ENCODE measurements around the gene INHBB. TPM values are rescaled to one million over a fixed set of nuclear protein-coding genes. Genes with fewer than 3 reads are reported as not detected.

INHBB gene
- total and polyA plus RNA-seq, 2 experiments from 2014 or later, result 2.7 to 6.6 TPM

DNA sequence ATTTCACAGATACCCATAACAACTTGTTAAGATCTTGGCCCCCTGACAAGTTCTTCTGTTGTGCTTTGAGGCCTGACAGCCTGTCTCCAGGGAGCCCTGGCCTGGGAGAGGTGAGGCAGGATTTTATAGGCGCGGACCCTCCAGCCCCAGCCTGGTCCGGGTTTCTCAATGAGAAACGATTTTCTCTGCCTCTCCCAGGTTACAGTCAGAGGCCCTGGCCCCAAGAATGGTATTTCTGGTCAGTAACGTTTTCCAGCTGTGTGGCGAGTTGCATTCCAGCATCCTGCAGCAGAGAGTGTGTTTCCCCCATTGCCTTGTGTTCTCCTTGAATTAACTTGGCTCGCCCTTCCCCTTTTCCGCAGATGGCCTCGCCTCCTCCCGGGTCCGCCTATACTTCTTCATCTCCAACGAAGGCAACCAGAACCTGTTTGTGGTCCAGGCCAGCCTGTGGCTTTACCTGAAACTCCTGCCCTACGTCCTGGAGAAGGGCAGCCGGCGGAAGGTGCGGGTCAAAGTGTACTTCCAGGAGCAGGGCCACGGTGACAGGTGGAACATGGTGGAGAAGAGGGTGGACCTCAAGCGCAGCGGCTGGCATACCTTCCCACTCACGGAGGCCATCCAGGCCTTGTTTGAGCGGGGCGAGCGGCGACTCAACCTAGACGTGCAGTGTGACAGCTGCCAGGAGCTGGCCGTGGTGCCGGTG lies 3.0 kb downstream of the INHBB start:
- TF ChIP-seq EZH2 (IDR thresholded peaks at IDR 0.05; ENCODE audit: borderline replicate concordance) (no peak), EZH2phosphoT487 (IDR thresholded peaks at IDR 0.05; ENCODE audit: low read depth, severe bottlenecking, unreplicated experiment) (no peak)
- TF ChIP-seq, protein P1, sequence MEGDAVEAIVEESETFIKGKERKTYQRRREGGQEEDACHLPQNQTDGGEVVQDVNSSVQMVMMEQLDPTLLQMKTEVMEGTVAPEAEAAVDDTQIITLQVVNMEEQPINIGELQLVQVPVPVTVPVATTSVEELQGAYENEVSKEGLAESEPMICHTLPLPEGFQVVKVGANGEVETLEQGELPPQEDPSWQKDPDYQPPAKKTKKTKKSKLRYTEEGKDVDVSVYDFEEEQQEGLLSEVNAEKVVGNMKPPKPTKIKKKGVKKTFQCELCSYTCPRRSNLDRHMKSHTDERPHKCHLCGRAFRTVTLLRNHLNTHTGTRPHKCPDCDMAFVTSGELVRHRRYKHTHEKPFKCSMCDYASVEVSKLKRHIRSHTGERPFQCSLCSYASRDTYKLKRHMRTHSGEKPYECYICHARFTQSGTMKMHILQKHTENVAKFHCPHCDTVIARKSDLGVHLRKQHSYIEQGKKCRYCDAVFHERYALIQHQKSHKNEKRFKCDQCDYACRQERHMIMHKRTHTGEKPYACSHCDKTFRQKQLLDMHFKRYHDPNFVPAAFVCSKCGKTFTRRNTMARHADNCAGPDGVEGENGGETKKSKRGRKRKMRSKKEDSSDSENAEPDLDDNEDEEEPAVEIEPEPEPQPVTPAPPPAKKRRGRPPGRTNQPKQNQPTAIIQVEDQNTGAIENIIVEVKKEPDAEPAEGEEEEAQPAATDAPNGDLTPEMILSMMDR (IDR thresholded peaks at IDR 0.05; ENCODE audit: poor library complexity), result no peak
- Histone ChIP-seq H3K36me3 (replicated peaks; ENCODE audit: insufficient read depth, low read depth) (no peaks in the 10 kb centered on the region), H3K9me3 (ENCODE audit: low read depth) (no peaks in the 10 kb centered on the region), H3K27me3 (peaks cover 39% of the 10 kb centered on the region), H3K27ac (no peak overlapping the region), H3K4me1 (ENCODE audit: insufficient read depth) (peaks cover 32% of the 10 kb centered on the region), H3K4me3 (no peak overlapping the region), H4K20me1 (ENCODE audit: insufficient read depth, poor library complexity, severe bottlenecking) (no peaks in the 10 kb centered on the region), H3K9me2 (replicated peaks; ENCODE audit: insufficient read depth) (no peaks in the 10 kb centered on the region), H2AFZ (no peak overlapping the region), H3K4me2 (peak overlapping the region; percentile 14), H3K79me2 (no peaks in the 10 kb centered on the region)
- 60% methylated on average over 27 of the region's 27 CpGs for WGBS (ENCODE audit: low lambda C conversion rate, missing lambda C conversion rate)
- no peak for DNase-seq (ENCODE audit: low spot score)

DNA sequence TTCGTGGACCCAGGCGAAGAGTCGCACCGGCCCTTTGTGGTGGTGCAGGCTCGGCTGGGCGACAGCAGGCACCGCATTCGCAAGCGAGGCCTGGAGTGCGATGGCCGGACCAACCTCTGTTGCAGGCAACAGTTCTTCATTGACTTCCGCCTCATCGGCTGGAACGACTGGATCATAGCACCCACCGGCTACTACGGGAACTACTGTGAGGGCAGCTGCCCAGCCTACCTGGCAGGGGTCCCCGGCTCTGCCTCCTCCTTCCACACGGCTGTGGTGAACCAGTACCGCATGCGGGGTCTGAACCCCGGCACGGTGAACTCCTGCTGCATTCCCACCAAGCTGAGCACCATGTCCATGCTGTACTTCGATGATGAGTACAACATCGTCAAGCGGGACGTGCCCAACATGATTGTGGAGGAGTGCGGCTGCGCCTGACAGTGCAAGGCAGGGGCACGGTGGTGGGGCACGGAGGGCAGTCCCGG lies 3.5 kb downstream of the INHBB start:
- Histone ChIP-seq H3K4me3 (no peak overlapping the region), H3K79me2 (no peaks in the 10 kb centered on the region), H3K4me1 (ENCODE audit: insufficient read depth) (peaks cover 27% of the 10 kb centered on the region), H3K4me2 (no peak overlapping the region), H3K27ac (no peak overlapping the region), H3K36me3 (replicated peaks; ENCODE audit: insufficient read depth, low read depth) (no peaks in the 10 kb centered on the region), H3K9me3 (ENCODE audit: low read depth) (no peaks in the 10 kb centered on the region), H3K27me3 (peaks cover 33% of the 10 kb centered on the region), H4K20me1 (ENCODE audit: insufficient read depth, poor library complexity, severe bottlenecking) (no peaks in the 10 kb centered on the region), H3K9me2 (replicated peaks; ENCODE audit: insufficient read depth) (no peaks in the 10 kb centered on the region), H2AFZ (no peak overlapping the region)
- no peak for DNase-seq (ENCODE audit: low spot score)
- TF ChIP-seq EZH2 (IDR thresholded peaks at IDR 0.05; ENCODE audit: borderline replicate concordance), result no peak
- WGBS (ENCODE audit: low lambda C conversion rate, missing lambda C conversion rate), result 92% methylated on average over 31 of the region's 31 CpGs

DNA sequence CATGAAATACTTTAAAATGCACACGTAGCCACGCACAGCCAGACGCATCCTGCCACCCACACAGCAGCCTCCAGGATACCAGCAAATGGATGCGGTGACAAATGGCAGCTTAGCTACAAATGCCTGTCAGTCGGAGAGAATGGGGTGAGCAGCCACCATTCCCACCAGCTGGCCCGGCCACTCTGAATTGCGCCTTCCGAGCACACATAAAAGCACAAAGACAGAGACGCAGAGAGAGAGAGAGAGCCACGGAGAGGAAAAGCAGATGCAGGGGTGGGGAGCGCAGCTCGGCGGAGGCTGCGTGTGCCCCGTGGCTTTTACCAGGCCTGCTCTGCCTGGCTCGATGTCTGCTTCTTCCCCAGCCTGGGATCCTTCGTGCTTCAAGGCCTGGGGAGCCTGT lies 4.1 kb downstream of the INHBB start:
- no peaks in the 10 kb centered on the region for H3K79me2 ChIP-seq

DNA sequence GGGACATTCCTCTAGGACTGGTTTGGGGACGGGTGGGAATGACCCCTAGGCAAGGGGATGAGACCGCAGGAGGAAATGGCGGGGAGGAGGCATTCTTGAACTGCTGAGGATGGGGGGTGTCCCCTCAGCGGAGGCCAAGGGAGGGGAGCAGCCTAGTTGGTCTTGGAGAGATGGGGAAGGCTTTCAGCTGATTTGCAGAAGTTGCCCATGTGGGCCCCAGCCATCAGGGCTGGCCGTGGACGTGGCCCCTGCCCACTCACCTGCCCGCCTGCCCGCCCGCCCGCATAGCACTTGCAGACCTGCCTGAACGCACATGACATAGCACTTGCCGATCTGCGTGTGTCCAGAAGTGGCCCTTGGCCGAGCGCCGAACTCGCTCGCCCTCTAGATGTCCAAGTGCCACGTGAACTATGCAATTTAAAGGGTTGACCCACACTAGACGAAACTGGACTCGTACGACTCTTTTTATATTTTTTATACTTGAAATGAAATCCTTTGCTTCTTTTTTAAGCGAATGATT lies 4.9 kb downstream of the INHBB start:
- H3K79me2 ChIP-seq, result no peaks in the 10 kb centered on the region
- no peak overlapping the region for H2AFZ ChIP-seq
- 92% methylated on average over 23 of the region's 23 CpGs for WGBS (ENCODE audit: low lambda C conversion rate, missing lambda C conversion rate)

More for the DNA sequence above, 4.1 kb downstream of the INHBB start:
- H4K20me1 ChIP-seq (ENCODE audit: insufficient read depth, poor library complexity, severe bottlenecking), result no peaks in the 10 kb centered on the region
- no peak overlapping the region for H3K4me2 ChIP-seq
- no peaks in the 10 kb centered on the region for H3K9me3 ChIP-seq (ENCODE audit: low read depth)
- H3K36me3 ChIP-seq (replicated peaks; ENCODE audit: insufficient read depth, low read depth), result no peaks in the 10 kb centered on the region
- H3K27ac ChIP-seq, result no peak overlapping the region
- DNase-seq (ENCODE audit: low spot score), result no peak
- H3K27me3 ChIP-seq, result peaks cover 27% of the 10 kb centered on the region
- H3K9me2 ChIP-seq (replicated peaks; ENCODE audit: insufficient read depth), result no peaks in the 10 kb centered on the region
- 88% methylated on average over 16 of the region's 17 CpGs for WGBS (ENCODE audit: low lambda C conversion rate, missing lambda C conversion rate)
- H3K4me1 ChIP-seq (ENCODE audit: insufficient read depth), result peaks cover 24% of the 10 kb centered on the region
- no peak overlapping the region for H2AFZ ChIP-seq
- no peak for TF ChIP-seq EZH2phosphoT487 (IDR thresholded peaks at IDR 0.05; ENCODE audit: low read depth, severe bottlenecking, unreplicated experiment)
- TF ChIP-seq, protein P1 (IDR thresholded peaks at IDR 0.05; ENCODE audit: poor library complexity), result no peak
- TF ChIP-seq EZH2 (IDR thresholded peaks at IDR 0.05; ENCODE audit: borderline replicate concordance), result no peak
- H3K4me3 ChIP-seq, result no peak overlapping the region

More for the DNA sequence above, 4.9 kb downstream of the INHBB start:
- Histone ChIP-seq H3K27ac (no peak overlapping the region), H3K4me2 (no peak overlapping the region), H3K9me2 (replicated peaks; ENCODE audit: insufficient read depth) (no peaks in the 10 kb centered on the region), H3K9me3 (ENCODE audit: low read depth) (no peaks in the 10 kb centered on the region), H3K36me3 (replicated peaks; ENCODE audit: insufficient read depth, low read depth) (no peaks in the 10 kb centered on the region), H3K27me3 (peaks cover 26% of the 10 kb centered on the region), H4K20me1 (ENCODE audit: insufficient read depth, poor library complexity, severe bottlenecking) (no peaks in the 10 kb centered on the region), H3K4me3 (no peak overlapping the region), H3K4me1 (ENCODE audit: insufficient read depth) (peaks cover 24% of the 10 kb centered on the region)
- TF ChIP-seq EZH2phosphoT487 (IDR thresholded peaks at IDR 0.05; ENCODE audit: low read depth, severe bottlenecking, unreplicated experiment), result no peak
- no peak for TF ChIP-seq EZH2 (IDR thresholded peaks at IDR 0.05; ENCODE audit: borderline replicate concordance)
- TF ChIP-seq, protein P1 (IDR thresholded peaks at IDR 0.05; ENCODE audit: poor library complexity), result no peak
- no peak for DNase-seq (ENCODE audit: low spot score)

All from hepatocyte (in vitro differentiated cells).